ENCODE results near the gene TRABD2A.

Gene TRABD2A

GRCh38 chr2:84847326-84848050 is 33.4 kb downstream of the TRABD2A start:
- H3K36me3 ChIP-seq (ENCODE audit: control insufficient read depth, insufficient read depth, low read length) = no peaks in the 10 kb centered on the region
- no peak overlapping the region for H3K4me3 ChIP-seq (ENCODE audit: low read depth, low read length)
- H3K4me1 ChIP-seq (ENCODE audit: control insufficient read depth, insufficient read depth, low read length) = no peaks in the 10 kb centered on the region
- H3K9ac ChIP-seq (ENCODE audit: low read depth, low read length) = no peak overlapping the region
- no peak overlapping the region for H3K27ac ChIP-seq (ENCODE audit: low read depth, low read length)
- no peaks in the 10 kb centered on the region for H3K9me3 ChIP-seq (ENCODE audit: control insufficient read depth, insufficient read depth, low read length)
- H3K27me3 ChIP-seq (ENCODE audit: control insufficient read depth, insufficient read depth, low read length) = no peaks in the 10 kb centered on the region

- Histone ChIP-seq H3K4me3 (ENCODE audit: low read depth, low read length) (no peak overlapping the region), H3K9ac (ENCODE audit: low read depth, low read length) (no peak overlapping the region), H3K4me1 (ENCODE audit: control insufficient read depth, insufficient read depth, low read length) (no peaks in the 10 kb centered on the region)
These were observed 34.1 kb downstream of the TRABD2A start for GRCh38 chr2:84846741-84847142.

GRCh38 chr2:84846041-84846663 is 34.7 kb downstream of the TRABD2A start:
- Histone ChIP-seq H3K27ac (ENCODE audit: low read depth, low read length) (no peak overlapping the region), H3K27me3 (ENCODE audit: control insufficient read depth, insufficient read depth, low read length) (no peaks in the 10 kb centered on the region), H3K9ac (ENCODE audit: low read depth, low read length) (no peak overlapping the region), H3K36me3 (ENCODE audit: control insufficient read depth, insufficient read depth, low read length) (no peaks in the 10 kb centered on the region), H3K9me3 (ENCODE audit: control insufficient read depth, insufficient read depth, low read length) (no peaks in the 10 kb centered on the region), H3K4me1 (ENCODE audit: control insufficient read depth, insufficient read depth, low read length) (no peaks in the 10 kb centered on the region), H3K4me3 (ENCODE audit: low read depth, low read length) (no peak overlapping the region)

More at GRCh38 chr2:84846741-84847142, 34.1 kb downstream of the TRABD2A start:
- no peak overlapping the region for H3K27ac ChIP-seq (ENCODE audit: low read depth, low read length)
- no peaks in the 10 kb centered on the region for H3K9me3 ChIP-seq (ENCODE audit: control insufficient read depth, insufficient read depth, low read length)
- no peaks in the 10 kb centered on the region for H3K27me3 ChIP-seq (ENCODE audit: control insufficient read depth, insufficient read depth, low read length)
- no peaks in the 10 kb centered on the region for H3K36me3 ChIP-seq (ENCODE audit: control insufficient read depth, insufficient read depth, low read length)

- no peaks in the 10 kb centered on the region for H3K27me3 ChIP-seq (ENCODE audit: control insufficient read depth, insufficient read depth, low read length)
- H3K9me3 ChIP-seq (ENCODE audit: control insufficient read depth, insufficient read depth, low read length) = no peaks in the 10 kb centered on the region
- H3K27ac ChIP-seq (ENCODE audit: low read depth, low read length) = no peak overlapping the region
- H3K4me3 ChIP-seq (ENCODE audit: low read depth, low read length) = no peak overlapping the region
- H3K36me3 ChIP-seq (ENCODE audit: control insufficient read depth, insufficient read depth, low read length) = no peaks in the 10 kb centered on the region
- no peak overlapping the region for H3K9ac ChIP-seq (ENCODE audit: low read depth, low read length)
- H3K4me1 ChIP-seq (ENCODE audit: control insufficient read depth, insufficient read depth, low read length) = no peaks in the 10 kb centered on the region
These were observed 36.7 kb downstream of the TRABD2A start for GRCh38 chr2:84844141-84844540.

- Histone ChIP-seq H3K36me3 (ENCODE audit: control insufficient read depth, insufficient read depth, low read length) (no peaks in the 10 kb centered on the region), H3K27ac (ENCODE audit: low read depth, low read length) (no peak overlapping the region), H3K27me3 (ENCODE audit: control insufficient read depth, insufficient read depth, low read length) (no peaks in the 10 kb centered on the region), H3K4me3 (ENCODE audit: low read depth, low read length) (no peak overlapping the region), H3K9me3 (ENCODE audit: control insufficient read depth, insufficient read depth, low read length) (no peaks in the 10 kb centered on the region), H3K9ac (ENCODE audit: low read depth, low read length) (no peak overlapping the region), H3K4me1 (ENCODE audit: control insufficient read depth, insufficient read depth, low read length) (no peaks in the 10 kb centered on the region)
These were observed 39.3 kb downstream of the TRABD2A start for GRCh38 chr2:84841577-84841976.

- Histone ChIP-seq H3K9ac (ENCODE audit: low read depth, low read length) (no peak overlapping the region), H3K4me1 (ENCODE audit: control insufficient read depth, insufficient read depth, low read length) (no peaks in the 10 kb centered on the region), H3K27me3 (ENCODE audit: control insufficient read depth, insufficient read depth, low read length) (no peaks in the 10 kb centered on the region), H3K4me3 (ENCODE audit: low read depth, low read length) (no peak overlapping the region), H3K27ac (ENCODE audit: low read depth, low read length) (no peak overlapping the region), H3K9me3 (ENCODE audit: control insufficient read depth, insufficient read depth, low read length) (no peaks in the 10 kb centered on the region; the same call in 1 of the 2 replicates), H3K36me3 (ENCODE audit: control insufficient read depth, insufficient read depth, low read length) (no peaks in the 10 kb centered on the region)
These were observed 40.6 kb downstream of the TRABD2A start for GRCh38 chr2:84840306-84840705.

- Histone ChIP-seq H3K27me3 (ENCODE audit: control insufficient read depth, insufficient read depth, low read length) (no peaks in the 10 kb centered on the region), H3K4me3 (ENCODE audit: low read depth, low read length) (no peak overlapping the region), H3K27ac (ENCODE audit: low read depth, low read length) (no peak overlapping the region), H3K9ac (ENCODE audit: low read depth, low read length) (no peak overlapping the region), H3K9me3 (ENCODE audit: control insufficient read depth, insufficient read depth, low read length) (no peaks in the 10 kb centered on the region; the same call in 1 of the 2 replicates), H3K4me1 (ENCODE audit: control insufficient read depth, insufficient read depth, low read length) (no peaks in the 10 kb centered on the region), H3K36me3 (ENCODE audit: control insufficient read depth, insufficient read depth, low read length) (no peaks in the 10 kb centered on the region)
These were observed 41.0 kb downstream of the TRABD2A start for GRCh38 chr2:84839851-84840250.

- H3K27me3 ChIP-seq (ENCODE audit: control insufficient read depth, insufficient read depth, low read length) = no peaks in the 10 kb centered on the region
- no peak overlapping the region for H3K27ac ChIP-seq (ENCODE audit: low read depth, low read length)
- H3K9ac ChIP-seq (ENCODE audit: low read depth, low read length) = no peak overlapping the region
- no peaks in the 10 kb centered on the region; the same call in 1 of the 2 replicates for H3K9me3 ChIP-seq (ENCODE audit: control insufficient read depth, insufficient read depth, low read length)
- H3K36me3 ChIP-seq (ENCODE audit: control insufficient read depth, insufficient read depth, low read length) = no peaks in the 10 kb centered on the region
- H3K4me3 ChIP-seq (ENCODE audit: low read depth, low read length) = no peak overlapping the region
- no peaks in the 10 kb centered on the region for H3K4me1 ChIP-seq (ENCODE audit: control insufficient read depth, insufficient read depth, low read length)
These were observed 42.3 kb downstream of the TRABD2A start for GRCh38 chr2:84838434-84839145.

GRCh38 chr2:84836215-84836614 is 44.7 kb downstream of the TRABD2A start:
- Histone ChIP-seq H3K27ac (ENCODE audit: low read depth, low read length) (no peak overlapping the region), H3K9me3 (ENCODE audit: control insufficient read depth, insufficient read depth, low read length) (no peaks in the 10 kb centered on the region; the same call in 1 of the 2 replicates), H3K27me3 (ENCODE audit: control insufficient read depth, insufficient read depth, low read length) (no peaks in the 10 kb centered on the region), H3K4me3 (ENCODE audit: low read depth, low read length) (no peak overlapping the region), H3K4me1 (ENCODE audit: control insufficient read depth, insufficient read depth, low read length) (peaks cover 8% of the 10 kb centered on the region), H3K9ac (ENCODE audit: low read depth, low read length) (no peak overlapping the region), H3K36me3 (ENCODE audit: control insufficient read depth, insufficient read depth, low read length) (no peaks in the 10 kb centered on the region)

GRCh38 chr2:84833481-84834150 is 47.3 kb downstream of the TRABD2A start:
- H3K9me3 ChIP-seq (ENCODE audit: control insufficient read depth, insufficient read depth, low read length) = no peaks in the 10 kb centered on the region; the same call in 1 of the 2 replicates
- H3K4me1 ChIP-seq (ENCODE audit: control insufficient read depth, insufficient read depth, low read length) = peaks cover 8% of the 10 kb centered on the region
- no peak overlapping the region for H3K27ac ChIP-seq (ENCODE audit: low read depth, low read length)
- no peak overlapping the region for H3K9ac ChIP-seq (ENCODE audit: low read depth, low read length)
- H3K4me3 ChIP-seq (ENCODE audit: low read depth, low read length) = no peak overlapping the region
- no peaks in the 10 kb centered on the region for H3K27me3 ChIP-seq (ENCODE audit: control insufficient read depth, insufficient read depth, low read length)
- no peaks in the 10 kb centered on the region for H3K36me3 ChIP-seq (ENCODE audit: control insufficient read depth, insufficient read depth, low read length)

Measured in HUES48 (cell line).